ENCODE results near the gene POLR1E.

DNA sequence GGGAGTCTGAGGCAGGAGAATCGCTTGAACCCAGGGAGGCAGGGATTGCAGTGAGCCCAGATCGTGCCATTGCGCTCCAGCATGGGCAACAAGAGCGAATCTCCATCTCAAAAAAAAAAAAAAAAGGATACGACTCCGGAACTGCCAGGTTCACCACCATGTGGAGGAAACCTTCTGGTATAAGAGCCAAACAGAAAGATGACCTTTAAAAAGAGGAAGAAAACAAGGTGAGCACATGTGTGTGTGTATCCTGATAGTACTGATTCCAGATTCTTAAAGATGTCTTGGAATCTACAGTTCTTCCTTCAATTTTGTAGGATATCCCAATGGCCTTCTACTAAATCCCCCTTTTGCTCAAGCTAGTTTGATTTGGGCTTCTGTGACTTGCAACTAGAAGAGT, 56.7 kb downstream of the POLR1E start:
- TF ChIP-seq, protein P1, sequence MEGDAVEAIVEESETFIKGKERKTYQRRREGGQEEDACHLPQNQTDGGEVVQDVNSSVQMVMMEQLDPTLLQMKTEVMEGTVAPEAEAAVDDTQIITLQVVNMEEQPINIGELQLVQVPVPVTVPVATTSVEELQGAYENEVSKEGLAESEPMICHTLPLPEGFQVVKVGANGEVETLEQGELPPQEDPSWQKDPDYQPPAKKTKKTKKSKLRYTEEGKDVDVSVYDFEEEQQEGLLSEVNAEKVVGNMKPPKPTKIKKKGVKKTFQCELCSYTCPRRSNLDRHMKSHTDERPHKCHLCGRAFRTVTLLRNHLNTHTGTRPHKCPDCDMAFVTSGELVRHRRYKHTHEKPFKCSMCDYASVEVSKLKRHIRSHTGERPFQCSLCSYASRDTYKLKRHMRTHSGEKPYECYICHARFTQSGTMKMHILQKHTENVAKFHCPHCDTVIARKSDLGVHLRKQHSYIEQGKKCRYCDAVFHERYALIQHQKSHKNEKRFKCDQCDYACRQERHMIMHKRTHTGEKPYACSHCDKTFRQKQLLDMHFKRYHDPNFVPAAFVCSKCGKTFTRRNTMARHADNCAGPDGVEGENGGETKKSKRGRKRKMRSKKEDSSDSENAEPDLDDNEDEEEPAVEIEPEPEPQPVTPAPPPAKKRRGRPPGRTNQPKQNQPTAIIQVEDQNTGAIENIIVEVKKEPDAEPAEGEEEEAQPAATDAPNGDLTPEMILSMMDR (IDR thresholded peaks at IDR 0.05): no peak
- TF ChIP-seq EP300 (IDR thresholded peaks at IDR 0.05): no peak
- TF ChIP-seq POLR2AphosphoS5 (IDR thresholded peaks at IDR 0.05): no peak
